GM19372 (cell line): ENCODE data around the gene KANSL3.
"Not testable (repeated sequence)": the region's sequence is repeated elsewhere in the genome, so short reads cannot be mapped to it uniquely, and the experiment has no call there.

Source experiments
- ATAC-seq: cut with Tn5 transposase; IDR thresholded peaks from one replicate; pipeline ENCODE4 v1.9.1; 2021; ENCODE audit warnings: mild to moderate bottlenecking, low read depth, moderate library complexity; ENCODE audit not compliant: unreplicated experiment

KANSL3 gene

DNA sequence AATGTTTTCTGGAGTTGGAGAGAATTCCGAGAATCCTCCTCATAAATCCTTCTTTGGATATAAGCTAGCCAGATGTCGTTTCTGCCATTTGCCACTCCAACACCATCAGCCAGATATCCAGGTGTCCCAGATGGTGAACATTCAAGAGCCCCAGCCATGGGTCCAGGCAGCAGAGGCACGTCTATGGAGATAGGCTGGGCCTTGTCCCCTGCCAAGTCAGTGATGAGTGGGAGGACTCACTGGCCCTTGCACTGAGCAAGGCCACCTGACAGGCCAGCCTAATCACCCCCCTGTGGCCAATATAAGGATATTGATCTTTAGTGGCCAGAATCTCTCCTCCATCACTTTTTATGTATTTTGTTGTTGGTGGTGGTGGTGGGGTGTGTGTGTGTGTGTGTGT, 73.5 kb downstream of the KANSL3 start:
- ATAC-seq: no peak

DNA sequence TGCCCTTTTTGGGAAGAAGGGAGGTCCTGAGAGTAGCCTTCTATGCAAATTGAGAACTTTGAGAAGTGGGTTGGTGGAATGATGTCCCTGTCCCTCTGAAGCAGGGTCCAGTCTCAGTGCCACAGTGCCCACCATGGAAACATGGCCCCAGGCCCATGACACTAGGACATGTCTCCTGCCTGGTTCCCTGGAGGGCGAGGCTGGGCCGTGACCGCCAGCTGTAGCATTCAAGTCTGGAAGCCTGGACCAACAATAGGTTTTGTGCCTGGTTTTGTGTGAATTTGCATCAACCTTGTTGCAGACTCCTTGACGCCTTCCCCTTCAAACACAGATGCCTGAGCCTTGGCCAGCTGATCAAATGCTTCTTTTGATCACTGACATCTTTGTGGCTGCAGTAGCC, 74.1 kb downstream of the KANSL3 start:
- ATAC-seq: no peak

DNA sequence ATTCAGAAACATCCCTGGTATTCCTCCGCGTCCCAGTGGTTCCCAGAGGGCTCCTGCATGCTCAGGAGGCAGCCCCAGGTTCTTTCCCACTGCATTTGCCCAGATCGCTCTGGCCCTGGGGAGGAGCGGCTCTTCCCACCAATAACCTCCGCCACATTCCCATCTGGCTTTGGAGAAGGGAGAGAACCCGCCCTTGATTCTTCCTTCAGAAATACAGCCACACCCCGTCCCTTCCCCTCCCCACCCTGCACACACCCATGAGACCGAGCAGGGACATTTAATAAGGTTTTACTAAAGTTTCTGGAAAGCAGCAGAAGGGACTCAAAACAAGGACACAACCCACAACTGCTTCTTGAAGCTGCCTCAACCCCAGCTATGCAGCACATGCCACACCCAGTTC, 79.6 kb downstream of the KANSL3 start:
- ATAC-seq: no peak

DNA sequence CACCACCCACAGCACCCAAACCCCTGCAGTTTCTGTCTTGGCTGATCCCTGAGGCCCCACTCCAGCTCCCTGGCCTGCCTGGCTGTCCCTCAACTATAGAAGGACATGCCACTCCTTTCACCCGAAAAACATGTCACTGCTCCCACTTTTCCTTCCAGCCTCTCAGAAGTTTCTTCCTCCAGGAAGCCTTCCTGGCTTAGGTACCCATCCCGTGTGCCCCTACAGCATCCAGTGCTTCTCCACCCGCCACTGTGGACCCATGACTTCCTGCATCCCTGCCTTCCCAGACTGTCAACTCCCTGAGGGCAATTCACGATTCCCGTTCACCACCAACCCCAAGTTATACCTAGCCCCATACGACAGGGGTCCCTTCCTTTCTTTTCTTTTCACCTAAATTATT, 80.1 kb downstream of the KANSL3 start:
- no peak for ATAC-seq

DNA sequence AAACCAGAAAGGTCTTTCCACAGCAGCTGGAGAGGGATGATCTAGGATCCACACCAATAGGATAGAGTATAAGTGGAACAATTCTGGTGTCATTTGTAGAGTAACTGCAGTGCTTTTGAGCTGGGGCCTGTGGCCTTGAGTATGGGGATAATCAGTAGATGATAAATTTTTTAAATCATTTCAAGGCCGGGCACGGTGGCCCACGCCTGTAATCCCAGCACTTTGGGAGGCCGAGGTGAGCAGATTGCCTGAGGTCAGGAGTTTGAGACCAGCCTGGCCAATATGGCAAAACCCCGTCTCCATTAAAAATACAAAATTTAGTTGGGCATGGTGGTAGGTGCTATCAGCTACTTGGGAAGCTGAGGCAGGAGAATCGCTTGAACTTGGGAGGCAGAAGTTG, 80.7 kb downstream of the KANSL3 start:
- ATAC-seq: not testable (repeated sequence)

DNA sequence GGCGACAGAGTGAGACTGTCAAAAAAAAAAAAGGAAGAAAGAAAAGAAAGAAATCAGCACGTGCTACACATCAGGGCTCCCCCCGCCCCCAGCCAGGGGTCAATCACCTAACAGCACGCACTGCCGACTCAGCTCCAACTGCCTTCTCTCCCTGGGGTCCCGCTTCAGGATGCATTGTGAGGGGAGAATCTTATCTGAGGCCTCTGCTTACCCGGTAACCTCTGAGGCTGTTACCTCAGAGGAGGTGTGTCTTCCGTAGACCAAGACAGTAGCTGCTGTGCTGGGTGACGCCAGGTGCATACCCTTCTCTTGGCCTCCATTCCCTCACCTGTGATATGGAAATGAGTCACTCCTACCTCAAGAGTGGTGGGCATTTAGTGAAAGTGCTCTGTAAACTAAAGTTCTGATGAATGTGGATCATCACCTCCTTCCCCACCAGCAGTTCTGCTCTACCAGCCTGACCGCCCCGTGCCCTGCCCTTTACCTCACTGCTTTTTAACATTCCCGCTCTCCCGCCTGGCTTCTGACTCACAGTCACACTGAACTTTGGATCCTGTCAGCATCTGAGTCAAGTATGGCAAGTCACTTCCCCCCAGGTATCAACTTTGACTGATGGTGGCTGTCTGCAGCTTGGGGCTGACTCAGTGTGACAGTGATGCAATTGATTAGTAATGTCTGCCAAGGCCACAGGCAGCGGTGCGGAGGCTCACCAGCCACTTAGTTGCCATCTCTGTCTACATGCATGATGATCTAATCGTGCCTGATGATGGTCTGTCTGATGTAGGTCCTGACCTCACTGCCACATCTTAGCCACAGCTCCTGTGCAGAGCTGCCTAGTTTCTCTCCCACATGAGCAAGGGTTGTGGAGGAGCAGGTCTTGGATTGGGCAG, 81.4 kb downstream of the KANSL3 start:
- ATAC-seq: no peak

DNA sequence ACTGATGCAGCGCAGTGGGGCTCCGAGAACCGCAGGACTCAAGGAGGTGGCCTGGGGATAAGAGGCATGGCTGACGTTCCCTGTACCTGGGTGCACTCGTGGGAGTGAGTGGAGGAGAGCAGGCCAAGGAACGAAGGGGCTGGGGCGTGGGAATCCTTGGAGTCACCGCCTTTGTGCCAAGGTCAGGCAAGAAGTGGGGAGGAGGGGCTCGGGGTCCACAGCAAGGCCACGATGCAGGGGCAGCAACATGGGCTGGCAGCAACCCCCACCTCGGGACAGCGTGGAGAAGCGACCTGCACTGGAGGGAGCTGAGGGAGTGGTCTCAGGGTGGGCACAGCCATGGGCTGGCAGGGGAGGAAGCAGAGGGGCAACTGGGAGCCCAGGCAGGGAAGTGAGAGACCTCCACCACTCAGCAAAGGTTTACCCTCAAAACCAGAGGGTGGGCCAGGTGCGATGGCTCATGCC, 82.9 kb downstream of the KANSL3 start:
- ATAC-seq: no peak

DNA sequence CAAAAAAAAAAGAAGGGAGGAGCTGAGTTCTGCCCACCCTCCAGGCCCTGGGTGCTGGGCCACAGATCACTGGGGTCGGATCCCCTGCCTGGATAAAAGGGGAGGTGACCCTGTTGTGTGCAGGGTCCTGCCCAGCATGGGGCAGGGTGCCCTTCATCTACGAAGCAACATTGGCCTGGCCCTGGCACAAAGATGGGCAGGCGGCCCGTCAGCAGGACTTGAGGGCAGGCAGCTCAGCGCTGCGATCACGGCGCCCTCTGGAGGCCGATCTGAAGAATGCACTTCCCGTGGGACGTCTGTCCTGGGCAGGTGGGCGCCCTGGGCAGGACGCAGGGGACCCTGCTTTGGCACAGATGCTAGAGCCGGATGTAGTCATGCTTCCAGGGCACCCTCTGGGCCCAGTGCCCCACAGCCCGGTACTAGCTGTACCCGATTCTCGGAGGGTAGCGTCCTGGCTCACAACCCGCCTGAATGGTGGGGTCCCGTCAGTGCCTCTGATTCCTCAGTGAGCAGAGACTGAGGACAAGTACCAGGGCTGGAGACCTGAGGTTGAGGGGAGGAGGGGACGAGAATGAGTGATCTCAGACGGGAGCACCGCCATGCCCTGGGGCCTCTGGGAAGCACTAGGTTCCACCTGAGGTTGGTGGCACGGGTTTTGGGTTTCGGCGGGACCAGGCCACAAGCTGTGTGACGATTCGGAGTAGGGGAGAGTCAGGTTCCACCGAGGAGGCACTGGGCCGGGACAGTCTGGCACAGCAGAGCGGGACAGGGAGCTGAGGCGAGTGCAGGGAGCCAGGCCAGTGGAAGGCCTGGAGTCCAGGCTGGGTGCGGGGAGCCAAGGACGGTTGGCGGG, 83.6 kb downstream of the KANSL3 start:
- ATAC-seq: no peak

DNA sequence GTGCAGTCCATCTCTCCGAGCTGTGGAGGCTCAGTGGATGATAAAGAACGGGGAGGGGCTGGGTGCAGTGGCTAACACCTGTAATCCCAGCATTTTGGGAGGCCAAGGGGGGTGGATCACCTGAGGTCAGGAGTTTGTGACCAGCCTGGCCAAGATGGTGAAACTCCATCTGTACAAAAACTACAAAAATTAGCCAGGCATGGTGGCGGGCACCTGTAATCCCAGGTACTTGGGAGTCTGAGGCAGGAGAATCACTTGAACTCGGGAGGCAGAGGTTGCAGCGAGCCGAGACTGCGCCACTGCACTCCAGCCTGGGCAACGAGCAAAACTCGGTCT, 84.2 kb downstream of the KANSL3 start:
- not testable (repeated sequence) for ATAC-seq

DNA sequence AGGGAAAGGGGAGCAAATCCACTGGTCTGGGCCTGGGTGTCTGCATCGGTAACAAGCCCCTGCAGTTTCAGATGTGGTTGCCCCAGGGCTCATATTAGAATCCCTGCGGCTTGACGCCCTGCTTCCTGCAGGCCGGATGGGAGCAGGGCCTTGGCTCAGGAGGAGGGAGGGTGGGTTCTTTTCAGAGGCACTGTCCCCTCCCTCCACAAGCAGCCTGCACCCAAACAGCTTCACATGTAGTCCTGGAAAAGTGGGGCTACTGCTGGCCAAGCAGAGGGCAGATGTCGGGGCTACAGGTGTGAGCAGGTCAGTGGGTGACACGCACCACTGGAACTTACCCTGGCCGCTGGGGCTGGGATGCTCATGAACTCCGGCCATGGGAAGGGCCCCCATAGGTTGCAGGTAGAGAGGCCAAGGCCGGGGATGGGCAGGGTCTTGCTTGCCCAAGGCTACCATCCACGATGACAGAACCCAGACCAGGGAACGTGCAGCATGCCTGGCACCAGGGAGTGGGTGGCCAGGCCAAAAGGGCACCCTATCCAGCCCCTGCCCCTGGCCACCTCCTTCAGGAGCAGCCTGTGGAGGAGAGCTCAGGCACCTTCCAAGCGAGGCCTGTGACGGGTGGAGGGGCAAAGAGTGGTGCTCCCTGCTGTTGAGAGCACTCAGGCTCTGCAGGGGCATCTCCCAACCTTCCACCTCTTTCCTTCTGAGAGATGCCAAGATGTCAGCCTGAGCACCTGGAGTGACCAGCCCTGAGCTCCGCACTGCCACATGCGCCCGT, 84.7 kb downstream of the KANSL3 start:
- ATAC-seq: no peak

DNA sequence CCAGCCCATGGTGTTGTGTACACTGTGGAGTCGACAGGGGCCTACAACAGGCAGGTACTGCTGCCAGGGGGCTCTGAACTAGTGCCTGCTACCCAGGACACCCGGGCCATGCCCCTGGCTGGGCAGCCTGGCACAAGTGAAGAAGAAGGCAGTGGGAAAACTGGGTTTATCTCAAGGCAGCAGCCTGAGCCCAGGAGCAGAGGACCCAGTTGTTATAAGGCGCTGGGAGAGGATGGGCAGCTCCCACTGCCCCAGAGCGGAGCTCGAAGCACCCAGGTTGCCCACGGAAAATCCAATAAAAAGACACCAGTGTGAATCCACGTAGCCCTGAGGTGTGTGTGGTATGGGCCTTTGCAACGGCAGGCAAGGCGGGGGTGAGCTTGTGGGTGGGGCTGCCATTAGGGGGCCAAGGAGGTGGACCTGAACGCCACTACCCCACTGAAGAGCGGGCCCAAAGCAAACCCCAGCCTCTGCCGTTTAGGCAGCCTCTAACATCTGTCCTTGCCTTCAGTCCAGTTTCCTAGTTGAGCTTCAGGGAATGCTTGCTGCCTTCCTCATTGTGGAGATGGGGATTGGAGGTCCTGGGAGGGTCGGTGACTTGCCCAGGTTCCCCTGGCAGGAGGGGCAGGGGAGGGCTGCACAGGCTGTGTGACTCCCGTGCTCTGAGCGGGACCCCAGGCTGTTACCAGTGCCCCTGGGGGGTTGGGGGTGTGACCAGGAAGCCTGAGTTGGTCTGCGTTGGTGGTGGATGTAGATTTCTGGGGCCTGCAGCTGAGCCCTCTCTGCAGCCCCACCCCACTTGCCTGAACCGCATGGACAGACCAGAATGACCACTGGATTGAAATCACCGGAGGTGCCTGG, 85.6 kb downstream of the KANSL3 start:
- ATAC-seq: no peak

DNA sequence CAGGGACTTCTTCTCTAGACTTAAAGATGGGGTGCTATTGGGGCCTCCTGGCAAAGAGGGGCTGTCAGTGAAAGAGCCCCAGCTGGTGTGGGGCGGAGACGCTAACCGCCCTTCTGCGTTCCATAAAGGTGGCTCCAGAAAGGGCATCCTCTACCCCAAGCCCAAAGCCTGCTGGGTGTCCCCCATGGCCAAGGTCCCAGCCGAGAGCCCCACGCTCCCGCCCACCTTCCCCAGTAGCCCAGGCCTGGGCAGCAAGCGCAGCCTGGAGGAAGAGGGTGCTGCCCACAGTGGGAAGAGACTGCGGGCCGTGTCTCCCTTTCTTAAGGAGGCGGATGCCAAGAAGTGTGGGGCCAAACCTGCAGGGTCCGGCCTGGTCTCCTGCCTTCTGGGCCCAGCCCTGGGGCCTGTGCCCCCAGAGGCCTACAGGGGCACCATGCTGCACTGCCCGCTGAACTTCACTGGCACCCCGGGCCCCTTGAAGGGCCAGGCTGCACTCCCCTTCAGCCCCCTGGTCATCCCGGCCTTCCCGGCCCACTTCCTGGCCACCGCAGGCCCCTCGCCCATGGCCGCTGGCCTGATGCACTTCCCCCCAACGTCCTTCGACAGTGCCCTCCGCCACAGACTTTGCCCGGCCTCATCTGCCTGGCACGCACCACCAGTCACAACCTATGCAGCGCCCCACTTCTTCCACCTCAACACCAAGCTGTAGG, 86.4 kb downstream of the KANSL3 start:
- no peak for ATAC-seq

DNA sequence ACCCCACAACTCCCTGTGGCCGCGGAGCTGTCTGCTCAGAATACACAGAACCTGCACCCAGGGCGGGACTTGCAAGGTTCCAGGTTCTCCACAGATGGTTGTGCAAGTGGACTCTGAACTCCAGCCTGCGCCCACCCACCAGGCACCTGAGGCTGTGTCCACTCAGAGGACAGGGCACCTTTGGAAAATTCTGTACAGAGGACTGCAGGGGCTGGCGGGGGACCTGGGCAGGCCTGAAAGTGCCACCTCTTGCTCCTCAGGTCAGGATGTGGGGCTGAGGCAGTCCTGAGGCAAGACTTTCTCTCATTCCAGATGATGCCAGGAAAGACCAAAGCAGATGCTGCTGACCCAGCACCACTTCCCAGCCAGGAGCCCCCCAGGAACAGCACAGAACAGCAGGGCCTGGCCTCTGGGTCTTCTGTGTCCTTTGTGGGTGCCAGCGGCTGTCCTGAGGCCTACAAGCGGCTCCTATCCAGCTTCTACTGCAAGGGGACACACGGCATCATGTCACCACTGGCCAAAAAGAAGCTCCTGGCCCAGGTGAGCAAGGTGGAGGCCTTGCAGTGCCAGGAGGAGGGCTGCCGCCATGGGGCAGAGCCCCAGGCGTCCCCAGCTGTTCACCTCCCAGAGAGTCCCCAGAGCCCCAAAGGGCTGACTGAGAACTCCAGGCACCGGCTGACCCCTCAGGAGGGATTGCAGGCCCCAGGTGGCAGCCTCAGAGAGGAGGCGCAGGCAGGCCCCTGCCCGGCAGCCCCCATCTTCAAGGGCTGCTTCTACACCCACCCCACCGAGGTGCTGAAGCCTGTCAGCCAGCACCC, 87.1 kb downstream of the KANSL3 start:
- ATAC-seq: no peak

DNA sequence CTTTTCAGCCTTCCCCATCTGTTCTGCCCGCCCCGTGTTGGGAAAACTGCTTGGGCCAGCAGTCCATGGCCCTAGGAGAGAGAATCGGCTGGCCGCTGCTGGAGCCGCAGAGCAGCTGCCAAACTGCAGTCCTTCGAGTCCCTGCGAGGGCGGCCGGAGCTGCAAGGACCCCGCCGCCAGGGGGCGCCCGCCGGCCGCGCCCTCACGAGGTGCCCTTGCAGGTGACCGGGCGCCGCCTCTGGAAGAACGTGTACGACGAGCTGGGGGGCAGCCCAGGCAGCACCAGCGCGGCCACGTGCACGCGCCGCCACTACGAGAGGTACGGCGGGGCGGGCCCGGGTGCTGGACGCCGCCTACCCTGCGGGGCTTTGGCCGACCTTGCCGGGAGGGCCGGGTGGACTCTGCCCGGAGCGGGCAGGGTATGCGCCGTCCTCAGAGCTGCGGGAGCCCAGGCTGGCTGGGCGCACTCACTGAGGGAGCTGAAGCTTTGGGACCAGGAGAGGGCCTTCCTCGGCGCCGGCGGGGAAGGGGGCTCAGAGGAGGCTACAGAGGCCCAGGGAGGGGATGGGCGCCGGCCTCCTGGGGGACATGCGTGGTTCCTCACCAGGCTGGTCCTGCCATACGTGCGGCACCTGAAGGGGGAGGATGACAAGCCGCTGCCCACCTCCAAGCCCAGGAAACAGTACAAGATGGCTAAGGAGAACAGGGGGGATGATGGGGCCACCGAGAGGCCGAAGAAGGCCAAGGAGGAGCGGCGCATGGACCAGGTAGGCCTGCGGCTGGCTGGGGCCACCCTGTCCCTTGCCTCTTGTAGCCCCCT, 87.9 kb downstream of the KANSL3 start:
- ATAC-seq: no peak

DNA sequence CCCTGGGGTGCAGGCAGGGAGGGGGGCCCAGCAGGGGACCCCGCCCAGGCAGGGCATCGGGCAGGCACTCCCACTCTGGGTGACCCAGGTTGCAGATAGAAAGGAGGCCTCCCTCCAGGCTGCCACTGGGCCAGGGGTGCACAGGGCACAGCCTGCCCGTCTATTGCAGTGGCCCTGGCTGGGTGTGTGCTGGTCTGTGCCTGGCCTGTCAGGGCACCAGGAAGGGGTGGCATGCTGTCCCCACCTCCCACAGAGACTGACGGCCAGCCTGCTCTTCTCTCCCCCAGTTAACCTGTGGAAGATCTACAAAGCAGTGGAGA, 88.7 kb downstream of the KANSL3 start:
- no peak for ATAC-seq

DNA sequence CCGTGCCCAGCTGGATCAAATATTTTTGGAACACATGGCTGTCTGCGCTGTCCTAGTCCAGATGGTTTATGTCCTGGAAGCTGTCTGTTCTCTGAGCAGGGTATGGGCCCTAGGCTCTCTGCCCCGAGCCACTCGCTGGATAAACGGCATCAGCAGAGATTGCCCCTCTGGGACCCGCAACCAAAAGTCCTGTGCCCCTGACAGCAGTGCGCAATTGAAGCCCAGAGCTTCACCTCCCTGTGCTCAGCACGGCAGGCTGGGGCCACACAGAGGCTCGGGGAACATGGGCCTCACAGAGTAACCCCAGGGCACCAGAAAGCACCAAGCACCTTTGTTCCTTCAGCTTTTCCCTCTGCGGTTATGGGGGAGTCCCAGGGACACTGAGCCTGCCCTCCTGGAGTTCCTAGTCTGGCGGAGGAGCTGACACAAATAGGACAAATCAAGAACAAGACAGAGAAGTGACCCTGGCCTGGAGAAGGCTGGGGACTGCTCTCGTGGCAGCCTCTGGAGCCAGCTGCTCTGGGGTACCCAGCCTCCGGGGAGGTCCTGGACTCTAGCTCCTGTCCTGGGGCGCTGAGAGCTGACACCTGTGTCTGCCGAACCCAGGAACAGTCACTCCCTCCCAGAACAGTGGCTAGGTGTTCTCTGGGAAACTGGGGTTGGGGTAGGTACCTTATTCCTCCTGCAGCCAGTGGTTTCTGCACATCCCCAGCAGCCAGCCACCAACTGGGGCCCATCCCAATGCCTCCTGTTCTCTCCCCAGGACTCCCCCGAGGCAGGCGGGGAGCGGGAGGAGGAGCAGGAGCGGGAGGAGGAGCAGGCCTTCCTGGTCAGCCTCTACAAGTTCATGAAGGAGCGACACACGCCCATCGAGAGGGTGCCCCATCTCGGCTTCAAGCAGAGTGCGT, 89.3 kb downstream of the KANSL3 start:
- ATAC-seq: no peak

DNA sequence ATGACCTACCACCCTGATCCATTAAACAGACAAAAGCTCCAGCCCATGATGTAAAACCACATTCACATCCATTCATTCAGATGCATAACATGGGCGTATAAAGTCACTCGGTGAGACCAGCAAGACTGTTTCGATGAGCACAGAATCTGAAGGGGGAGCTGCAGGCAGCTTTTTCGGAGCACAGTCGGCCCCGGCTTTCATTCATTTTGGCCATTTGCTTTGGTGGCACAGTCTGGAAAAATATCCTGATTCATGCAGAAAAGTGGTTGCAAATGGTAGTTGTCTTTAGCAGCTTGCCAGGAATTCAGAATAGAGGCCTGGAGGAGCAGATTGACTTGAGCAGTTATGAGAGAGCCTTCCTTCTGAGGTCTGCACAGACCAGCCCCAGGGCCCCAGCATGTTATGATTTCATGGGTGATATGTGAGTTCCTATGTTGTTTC, 90.4 kb downstream of the KANSL3 start:
- ATAC-seq: no peak
